SK-N-DZ (cell line): ENCODE measurements around the gene SUZ12.
"Not testable (repeated sequence)": the region's sequence is repeated elsewhere in the genome, so short reads cannot be mapped to it uniquely, and the experiment has no call there.

Source experiments
- DNase-seq: peaks from one replicate; pipeline ENCODE4 v3.0.0-alpha.2; 2015; ENCODE audit warnings: low spot score
- small RNA-seq, 2 experiments: library from RNA; depleted of rRNA; stranded (forward); fragments of <200 nt; gene quantifications; one replicate each; pipeline ENCODE3, GENCODE V24; 2014

SUZ12 gene

GRCh38 chr17:32041306-32041875, 104.6 kb downstream of the SUZ12 start:
- not testable (repeated sequence) for DNase-seq

DNA sequence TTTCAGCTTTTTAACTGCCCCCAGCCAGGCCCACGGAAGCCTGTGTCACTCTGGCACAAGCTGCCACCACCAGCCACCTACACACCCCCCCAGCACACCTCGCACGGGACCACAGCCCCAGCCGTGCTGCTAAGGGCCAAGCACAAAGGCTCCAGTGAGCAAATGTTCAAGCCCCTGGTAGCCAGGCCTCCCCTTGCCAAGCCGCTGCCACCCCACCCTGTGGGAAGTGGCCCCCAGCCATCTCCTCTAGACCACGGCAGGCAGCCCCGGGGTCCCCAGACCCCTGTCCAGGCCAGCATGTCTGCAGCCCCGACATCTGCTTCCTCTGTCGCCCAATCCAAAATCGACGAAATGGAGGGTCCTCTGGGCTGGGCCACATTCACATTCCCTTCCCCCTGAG, 105.5 kb downstream of the SUZ12 start:
- not testable (repeated sequence) for DNase-seq

- DNase-seq: not testable (repeated sequence)
Observed at GRCh38 chr17:32045611-32046010, 108.8 kb downstream of the SUZ12 start.

- not testable (repeated sequence) for DNase-seq
Observed at GRCh38 chr17:32047663-32048062, 110.9 kb downstream of the SUZ12 start.

Small RNA genes lying within 50 kb of the gene (small RNA-seq; reads per million reads assigned to genes)
- gene AC090616.4: 0 reads per million in 2 experiments
- 0 to 0.09 reads per million in 2 experiments for gene RNA5SP437
